ENCODE data around the gene CFTR.
"Not testable (repeated sequence)": the region's sequence is repeated elsewhere in the genome, so short reads cannot be mapped to it uniquely, and the experiment has no call there.

CFTR gene

DNA sequence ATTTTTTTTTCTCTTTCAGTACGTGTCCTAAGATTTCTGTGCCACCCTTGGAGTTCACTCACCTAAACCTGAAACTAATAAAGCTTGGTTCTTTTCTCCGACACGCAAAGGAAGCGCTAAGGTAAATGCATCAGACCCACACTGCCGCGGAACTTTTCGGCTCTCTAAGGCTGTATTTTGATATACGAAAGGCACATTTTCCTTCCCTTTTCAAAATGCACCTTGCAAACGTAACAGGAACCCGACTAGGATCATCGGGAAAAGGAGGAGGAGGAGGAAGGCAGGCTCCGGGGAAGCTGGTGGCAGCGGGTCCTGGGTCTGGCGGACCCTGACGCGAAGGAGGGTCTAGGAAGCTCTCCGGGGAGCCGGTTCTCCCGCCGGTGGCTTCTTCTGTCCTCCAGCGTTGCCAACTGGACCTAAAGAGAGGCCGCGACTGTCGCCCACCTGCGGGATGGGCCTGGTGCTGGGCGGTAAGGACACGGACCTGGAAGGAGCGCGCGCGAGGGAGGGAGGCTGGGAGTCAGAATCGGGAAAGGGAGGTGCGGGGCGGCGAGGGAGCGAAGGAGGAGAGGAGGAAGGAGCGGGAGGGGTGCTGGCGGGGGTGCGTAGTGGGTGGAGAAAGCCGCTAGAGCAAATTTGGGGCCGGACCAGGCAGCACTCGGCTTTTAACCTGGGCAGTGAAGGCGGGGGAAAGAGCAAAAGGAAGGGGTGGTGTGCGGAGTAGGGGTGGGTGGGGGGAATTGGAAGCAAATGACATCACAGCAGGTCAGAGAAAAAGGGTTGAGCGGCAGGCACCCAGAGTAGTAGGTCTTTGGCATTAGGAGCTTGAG lies at the start of gene CFTR:
Gene CFTR, plus strand, starts transcription at position 801 of the 830 bp plus-strand sequence. CDS start 70 bp downstream, outside the sequence.
- DNase-seq: no peak

GRCh38 chr7:117435475-117436043 lies 44.3 kb upstream of the CFTR start:
- DNase-seq: no peak

DNA sequence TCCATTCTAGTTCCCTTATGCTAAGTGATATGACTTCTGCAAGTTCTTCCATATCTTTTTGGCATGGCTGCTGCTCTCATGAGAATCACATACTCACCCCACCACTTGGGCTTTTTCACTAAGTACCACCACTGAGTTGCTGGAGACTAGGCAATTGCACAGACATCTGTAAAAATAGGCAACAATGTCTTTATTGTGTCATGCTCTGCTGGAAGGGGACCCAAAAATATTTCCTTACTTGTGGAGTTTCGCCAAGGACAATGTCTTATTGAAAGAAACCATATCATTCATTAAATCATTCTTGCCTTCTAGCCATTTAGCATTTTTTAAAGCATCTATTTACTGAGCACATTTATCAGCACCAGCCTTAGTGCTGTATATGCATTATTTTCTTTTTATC lies 35.2 kb upstream of the CFTR start:
- DNase-seq: no peak

- DNase-seq: no peak
Observed at GRCh38 chr7:117445206-117445605, 34.6 kb upstream of the CFTR start.

DNA sequence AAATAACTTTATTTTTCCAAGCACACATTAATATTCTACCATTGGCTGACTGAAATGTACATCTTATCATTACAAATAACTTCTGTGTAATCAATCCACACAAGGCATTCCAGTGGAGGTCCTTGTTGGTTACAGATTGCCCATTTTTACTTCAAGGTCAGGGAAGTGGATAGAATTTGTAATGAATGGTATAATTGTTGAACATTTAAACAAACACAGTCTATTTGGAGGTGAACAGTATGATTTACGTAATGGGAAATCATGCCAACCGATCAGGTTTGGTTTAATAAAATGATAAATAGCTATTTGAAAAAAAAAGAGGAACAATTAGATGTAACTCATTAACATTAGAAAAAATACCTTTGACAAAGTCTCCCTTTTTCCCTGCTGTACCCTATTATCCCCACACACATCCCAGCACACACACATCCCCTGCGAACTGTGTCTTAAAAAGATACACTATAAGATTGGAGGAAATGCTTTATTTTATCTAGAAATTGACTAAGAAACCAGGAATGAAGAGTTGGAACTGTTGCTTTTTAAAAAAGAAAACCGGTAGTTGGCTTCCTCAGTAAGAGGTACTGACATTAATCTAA lies 33.5 kb upstream of the CFTR start:
- DNase-seq: no peak

- DNase-seq: no peak
Observed at GRCh38 chr7:117448655-117449054, 31.2 kb upstream of the CFTR start.

DNA sequence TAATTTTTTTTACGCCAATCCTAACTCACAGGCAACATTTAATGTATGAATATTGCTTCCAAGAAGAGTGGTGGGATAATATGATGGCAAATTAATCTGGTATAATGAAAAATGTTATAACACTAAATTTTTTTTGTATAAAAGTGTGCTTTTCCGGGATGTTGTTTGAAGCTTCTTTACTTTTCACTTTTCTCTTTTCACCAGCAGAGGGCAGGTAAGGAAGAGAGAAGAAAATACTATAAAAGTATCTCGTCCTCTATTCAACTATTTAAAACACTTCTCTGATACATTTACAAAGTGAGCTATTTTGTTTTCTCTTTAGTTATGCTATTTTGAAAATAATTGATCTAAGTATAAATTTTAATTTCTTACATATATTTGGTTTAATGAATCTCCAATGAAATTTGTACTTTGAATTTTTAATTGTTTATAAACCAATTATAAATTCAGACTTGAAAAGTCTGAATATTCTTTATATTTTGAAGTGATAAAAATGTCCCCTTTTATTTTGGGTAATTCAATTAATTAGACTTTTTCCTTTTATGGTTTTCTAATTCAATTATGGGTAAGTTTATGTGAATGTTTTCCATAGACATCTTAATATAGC lies 20.7 kb upstream of the CFTR start:
- no peak for DNase-seq

GRCh38 chr7:117459735-117460134 lies 20.1 kb upstream of the CFTR start:
- DNase-seq: no peak

DNA sequence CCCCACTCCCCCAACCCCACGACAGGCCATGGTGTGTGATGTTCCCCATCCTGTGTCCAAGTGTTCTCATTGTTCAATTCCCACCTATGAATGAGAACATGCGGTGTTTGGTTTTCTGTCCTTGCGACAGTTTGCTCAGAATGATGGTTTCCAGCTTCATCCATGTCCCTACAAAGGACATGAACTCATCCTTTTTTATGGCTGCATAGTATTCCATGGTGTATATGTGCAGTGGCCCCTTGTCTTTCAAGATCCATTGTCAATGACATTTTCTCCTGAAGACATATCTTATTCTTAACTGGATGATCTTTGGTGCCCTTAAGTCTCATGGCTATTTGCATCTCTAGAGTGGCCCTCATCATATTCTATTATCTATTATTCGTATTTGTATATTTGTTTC lies 19.0 kb upstream of the CFTR start:
- DNase-seq: not testable (repeated sequence)

- no peak for DNase-seq
Observed at GRCh38 chr7:117468174-117468573, 11.7 kb upstream of the CFTR start.

- DNase-seq: no peak
Observed at GRCh38 chr7:117470777-117471176, 9.0 kb upstream of the CFTR start.

- DNase-seq: no peak
Observed at GRCh38 chr7:117472335-117472734, 7.5 kb upstream of the CFTR start.

DNA sequence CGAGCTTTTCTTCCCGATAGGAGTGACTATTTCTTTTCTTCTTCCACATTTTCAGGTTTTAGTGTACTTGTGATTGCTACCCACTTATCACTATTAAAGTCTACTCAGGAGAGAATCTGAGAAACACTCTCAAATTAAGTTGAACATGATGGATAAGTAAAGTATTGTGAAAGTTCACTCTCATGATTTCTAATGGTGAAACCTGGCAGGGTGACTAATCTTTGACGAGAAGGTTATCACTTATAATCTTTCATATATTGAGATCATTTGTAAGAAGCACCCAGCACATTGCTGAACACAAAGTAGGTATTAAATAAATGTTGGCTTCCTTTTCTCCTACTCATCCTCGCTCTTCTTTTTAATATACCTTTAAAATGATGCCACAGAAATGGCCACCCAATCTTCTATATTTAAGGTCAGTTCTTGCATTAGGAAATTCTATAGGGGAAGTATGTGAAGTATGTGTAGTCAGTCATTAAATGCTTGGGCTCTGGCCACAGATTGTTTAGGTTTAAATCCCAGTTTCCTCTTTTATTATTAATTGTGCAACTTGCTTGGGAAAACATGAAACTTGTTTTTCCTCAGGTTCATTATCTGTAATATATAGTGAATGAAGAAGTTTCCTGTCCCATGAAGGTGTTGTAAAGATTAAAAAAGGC lies 3.1 kb upstream of the CFTR start:
- DNase-seq: no peak

- no peak for DNase-seq
Observed at GRCh38 chr7:117478836-117479224, 995 bp upstream of the CFTR start.

DNA sequence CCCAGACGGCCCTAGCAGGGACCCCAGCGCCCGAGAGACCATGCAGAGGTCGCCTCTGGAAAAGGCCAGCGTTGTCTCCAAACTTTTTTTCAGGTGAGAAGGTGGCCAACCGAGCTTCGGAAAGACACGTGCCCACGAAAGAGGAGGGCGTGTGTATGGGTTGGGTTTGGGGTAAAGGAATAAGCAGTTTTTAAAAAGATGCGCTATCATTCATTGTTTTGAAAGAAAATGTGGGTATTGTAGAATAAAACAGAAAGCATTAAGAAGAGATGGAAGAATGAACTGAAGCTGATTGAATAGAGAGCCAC lies 184 bp downstream of the CFTR start:
- DNase-seq: no peak

DNA sequence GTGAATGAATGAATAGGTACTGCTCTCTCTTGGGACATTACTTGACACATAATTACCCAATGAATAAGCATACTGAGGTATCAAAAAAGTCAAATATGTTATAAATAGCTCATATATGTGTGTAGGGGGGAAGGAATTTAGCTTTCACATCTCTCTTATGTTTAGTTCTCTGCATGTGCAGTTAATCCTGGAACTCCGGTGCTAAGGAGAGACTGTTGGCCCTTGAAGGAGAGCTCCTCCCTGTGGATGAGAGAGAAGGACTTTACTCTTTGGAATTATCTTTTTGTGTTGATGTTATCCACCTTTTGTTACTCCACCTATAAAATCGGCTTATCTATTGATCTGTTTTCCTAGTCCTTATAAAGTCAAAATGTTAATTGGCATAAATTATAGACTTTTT lies 1.2 kb downstream of the CFTR start:
- DNase-seq: no peak

DNA sequence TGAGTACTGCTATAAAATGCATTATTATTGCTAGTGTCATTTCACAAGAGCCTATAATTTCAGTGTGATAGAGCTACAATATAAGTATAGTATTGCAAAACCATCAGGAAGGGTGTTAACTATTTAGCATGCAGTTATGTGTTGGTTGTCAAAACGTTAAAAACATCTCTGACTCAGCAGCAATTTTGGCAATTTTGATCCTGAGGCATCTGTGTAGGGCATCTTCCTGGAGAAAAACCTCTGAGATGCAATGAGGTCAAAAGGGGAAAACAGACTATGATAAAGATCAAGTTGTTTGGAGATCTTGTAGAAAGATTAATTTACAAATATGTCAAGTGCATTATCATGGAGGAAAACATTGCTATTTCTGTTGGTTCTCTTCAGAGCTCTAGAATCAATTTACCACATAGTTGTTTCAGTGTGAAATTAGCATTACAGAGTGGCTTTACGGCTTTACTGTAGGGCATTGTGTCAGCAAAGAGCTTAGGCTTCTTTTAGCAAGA lies 5.3 kb downstream of the CFTR start:
- no peak for DNase-seq

- no peak for DNase-seq
Observed at GRCh38 chr7:117489016-117489415, 9.2 kb downstream of the CFTR start.

DNA sequence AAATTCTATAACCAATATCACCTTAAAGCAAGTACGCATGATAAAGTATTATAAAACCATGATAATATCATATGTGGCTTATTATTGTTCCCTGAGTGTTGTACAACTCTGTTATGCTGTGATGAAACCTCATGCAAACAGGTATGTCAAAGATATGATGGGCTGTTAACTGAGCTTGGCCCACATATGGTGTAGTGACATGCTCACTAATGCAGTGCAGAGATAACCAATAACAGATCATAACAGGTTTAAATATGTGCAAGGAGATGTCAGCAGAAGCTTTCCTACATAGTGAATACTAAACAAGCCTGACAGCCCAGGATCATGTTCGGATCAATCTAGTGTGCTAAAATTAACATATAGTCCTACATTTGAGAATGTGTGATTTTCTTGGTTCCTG lies 9.6 kb downstream of the CFTR start:
- DNase-seq: no peak

DNA sequence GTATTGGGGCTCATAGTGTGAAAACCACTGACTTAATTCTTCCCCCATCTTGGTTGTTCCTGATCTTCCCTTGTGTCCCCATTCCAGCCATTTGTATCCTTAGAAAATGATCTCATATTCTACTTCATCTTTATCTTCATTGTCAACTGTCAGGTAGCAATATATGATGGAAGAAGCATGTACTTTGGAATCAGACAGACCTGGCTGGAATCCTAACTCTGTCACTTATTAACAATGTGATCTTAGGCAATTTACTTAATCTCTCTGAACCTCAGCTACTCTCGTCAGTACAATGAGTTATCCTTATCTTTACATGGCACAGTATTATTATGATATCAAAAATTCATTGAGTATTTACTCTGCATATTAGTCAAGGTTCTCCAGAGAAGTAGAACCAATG lies 10.1 kb downstream of the CFTR start:
- no peak for DNase-seq

DNA sequence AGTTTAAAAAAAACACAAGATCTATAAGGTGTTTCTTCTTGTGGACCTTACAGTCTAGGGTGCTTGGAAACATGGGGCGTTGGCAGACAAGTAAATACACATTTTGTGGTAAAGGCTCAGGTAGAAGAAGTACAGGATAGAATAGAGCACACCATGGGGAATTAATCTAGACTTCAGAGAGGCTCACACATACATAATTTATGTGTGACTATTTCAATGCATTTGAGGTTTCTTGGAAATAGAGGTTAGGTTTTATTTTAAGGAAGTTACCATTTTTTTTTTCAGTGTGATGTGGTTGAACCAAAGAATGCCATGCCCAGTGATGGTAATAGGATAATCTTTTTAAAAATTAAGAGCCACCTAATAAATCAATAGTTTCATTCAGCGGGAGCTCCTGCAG lies 12.8 kb downstream of the CFTR start:
- no peak for DNase-seq

GRCh38 chr7:117493460-117493859 lies 13.6 kb downstream of the CFTR start:
- no peak for DNase-seq

GRCh38 chr7:117495308-117495707 lies 15.5 kb downstream of the CFTR start:
- DNase-seq: no peak
